GM21825 (cell line): ENCODE measurements around the gene PI16.

Experiments
- ATAC-seq: cut with Tn5 transposase; IDR thresholded peaks from one replicate; pipeline ENCODE4 v1.9.1; 2021; ENCODE audit warnings: mild to moderate bottlenecking, moderate library complexity; ENCODE audit not compliant: unreplicated experiment

Gene PI16

DNA sequence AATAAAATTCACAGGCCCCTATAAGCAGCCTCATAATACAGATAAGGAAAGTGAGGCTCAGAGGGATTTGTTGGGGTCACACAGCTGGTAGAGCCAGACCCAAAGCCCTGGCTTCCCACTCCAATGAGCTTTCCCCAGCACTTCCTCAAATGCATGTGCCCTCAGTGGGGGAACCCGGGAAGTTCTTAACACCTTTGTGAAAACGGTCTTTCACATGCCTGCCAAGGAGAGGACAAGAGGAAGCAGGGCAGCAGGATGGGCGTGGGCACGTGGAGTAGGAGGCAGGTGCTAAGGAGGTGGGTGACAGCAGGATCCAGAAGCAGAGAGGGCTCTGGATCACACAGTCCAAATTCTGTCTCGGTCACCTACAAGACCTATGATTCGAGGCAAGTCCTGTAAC lies 598 bp downstream of the PI16 start:
- ATAC-seq: no peak

- ATAC-seq: no peak
These were observed 1.3 kb downstream of the PI16 start for GRCh38 chr6:36955671-36956445.

DNA sequence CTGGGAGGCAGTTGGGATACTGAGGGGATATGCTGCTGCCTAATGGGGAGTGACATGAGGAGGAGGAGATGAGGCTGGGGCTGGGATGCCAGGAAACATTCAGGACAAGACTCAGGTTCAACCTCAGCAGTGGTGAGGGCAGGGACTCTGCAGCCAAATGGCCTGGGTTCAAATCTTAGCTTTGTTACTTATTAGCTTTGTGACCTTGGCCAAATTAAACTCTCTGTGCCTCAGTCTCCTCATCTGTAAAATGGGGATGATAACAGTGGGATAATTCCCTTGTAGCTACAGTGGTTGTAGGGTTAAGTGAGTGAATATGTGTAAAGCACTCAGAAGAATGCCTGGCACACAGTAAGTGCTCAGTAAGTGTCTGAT lies 1.9 kb downstream of the PI16 start:
- ATAC-seq: no peak

DNA sequence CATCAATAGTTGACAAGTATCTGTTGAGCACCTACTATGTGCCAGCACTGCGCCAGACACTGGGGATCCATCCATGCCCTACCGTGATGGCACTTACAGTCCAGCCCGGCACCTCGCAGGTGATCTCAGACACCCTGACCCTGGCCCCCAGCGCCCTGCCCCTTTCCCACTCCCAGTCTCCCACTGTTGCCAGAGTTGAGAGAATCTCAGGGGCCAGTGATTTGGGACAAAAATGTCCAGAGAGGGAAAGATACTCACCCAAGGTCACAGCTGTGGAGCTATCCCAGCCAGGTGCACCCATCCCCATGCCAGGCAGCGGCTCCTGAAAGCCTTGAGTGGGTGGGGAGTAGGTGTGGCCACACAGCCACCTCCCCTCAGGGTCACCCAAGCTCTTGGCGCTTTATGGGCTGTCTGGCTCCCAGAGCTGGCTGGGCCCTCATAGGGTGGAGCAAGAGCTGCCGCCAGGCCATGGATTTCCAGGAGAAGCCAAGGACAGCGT lies 3.3 kb downstream of the PI16 start:
- ATAC-seq: no peak

- ATAC-seq: no peak
These were observed 4.4 kb downstream of the PI16 start for GRCh38 chr6:36958775-36959554.

- no peak for ATAC-seq
These were observed 5.2 kb downstream of the PI16 start for GRCh38 chr6:36959555-36960250.

- ATAC-seq: no peak
These were observed 7.2 kb downstream of the PI16 start for GRCh38 chr6:36961441-36962435.

- ATAC-seq: no peak
These were observed 8.3 kb downstream of the PI16 start for GRCh38 chr6:36962874-36963273.

GRCh38 chr6:36963451-36964290 lies 9.1 kb downstream of the PI16 start:
- ATAC-seq: no peak

DNA sequence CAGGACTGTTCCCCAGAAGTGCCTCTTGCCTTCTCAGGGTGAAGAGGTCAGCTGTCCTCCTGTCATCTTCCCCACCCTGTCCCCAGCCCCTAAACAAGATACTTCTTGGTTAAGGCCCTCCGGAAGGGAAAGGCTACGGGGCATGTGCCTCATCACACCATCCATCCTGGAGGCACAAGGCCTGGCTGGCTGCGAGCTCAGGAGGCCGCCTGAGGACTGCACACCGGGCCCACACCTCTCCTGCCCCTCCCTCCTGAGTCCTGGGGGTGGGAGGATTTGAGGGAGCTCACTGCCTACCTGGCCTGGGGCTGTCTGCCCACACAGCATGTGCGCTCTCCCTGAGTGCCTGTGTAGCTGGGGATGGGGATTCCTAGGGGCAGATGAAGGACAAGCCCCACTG lies 9.8 kb downstream of the PI16 start:
- no peak for ATAC-seq

GRCh38 chr6:36964908-36965307 lies 10.4 kb downstream of the PI16 start:
- no peak for ATAC-seq

GRCh38 chr6:36967301-36967700 lies 12.8 kb downstream of the PI16 start:
- ATAC-seq: no peak

DNA sequence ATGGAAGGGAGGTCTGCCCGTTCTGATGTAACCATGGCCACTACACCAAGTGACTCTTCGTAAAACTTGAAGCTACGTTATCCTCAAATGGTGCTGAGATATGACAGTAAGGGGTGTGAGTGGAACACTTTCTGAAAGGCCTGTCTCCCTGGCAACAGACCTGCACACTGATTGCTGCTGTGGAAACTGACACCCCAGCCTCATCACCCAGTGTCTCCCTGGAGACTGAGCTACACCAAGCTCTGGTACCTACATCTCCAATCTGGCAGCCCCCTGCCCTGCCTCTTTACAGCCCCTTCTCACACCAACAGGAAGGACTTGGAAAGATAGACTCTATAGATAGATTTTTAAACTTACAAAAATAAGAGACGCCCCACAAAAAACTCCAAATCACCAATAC lies 13.2 kb downstream of the PI16 start:
- ATAC-seq: no peak

GRCh38 chr6:36968266-36968977 lies 13.9 kb downstream of the PI16 start:
- no peak for ATAC-seq

- ATAC-seq: no peak
These were observed 14.7 kb downstream of the PI16 start for GRCh38 chr6:36969240-36969691.

GRCh38 chr6:36969988-36970891 lies 15.7 kb downstream of the PI16 start:
- no peak for ATAC-seq

DNA sequence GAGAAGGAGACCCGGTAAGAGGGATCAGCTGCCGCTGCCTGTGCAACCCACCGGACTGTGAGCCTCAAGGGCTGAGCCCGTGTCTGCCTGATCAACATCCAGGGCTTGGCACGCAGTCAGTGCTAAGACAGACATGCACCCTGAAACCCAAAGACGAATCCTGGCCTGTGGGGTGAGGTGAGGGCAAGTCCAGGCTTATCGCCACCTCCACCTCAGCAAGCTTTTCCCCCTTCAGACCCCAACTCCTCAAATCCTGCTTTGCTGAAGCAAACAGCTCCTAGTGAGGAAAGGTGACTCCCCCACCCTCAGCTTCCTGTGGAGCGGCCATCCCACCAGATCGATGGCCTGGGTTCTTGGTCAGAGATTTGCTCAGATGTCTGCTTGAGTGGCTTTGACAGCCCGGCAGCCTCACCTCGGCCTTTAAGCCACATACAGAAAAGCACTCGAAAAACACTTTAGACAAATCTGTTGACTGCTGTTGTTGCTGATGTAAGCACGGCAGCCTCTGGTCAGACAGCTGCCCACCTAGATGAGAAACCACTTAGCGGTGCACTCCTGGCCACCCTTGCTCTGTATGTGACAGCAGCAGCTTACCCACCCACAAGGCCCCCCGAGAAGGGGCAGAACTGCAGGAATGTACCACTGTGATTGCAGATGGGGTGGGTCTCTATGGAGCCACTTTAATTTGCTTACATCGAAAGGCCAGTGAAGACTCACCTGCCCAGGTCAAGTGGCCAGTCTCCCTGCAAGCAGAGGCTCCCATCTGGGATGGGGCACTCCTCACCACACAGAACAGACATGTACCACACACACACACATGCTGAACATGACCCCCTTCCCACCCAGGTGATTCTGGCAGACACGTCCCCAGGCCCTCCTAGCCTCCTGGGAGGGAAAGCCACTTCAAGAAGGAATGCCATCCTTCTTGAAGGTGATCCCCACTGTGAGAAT lies 16.6 kb downstream of the PI16 start:
- no peak for ATAC-seq
